G401.6 (cell line): ENCODE results near the gene GTF2H2.
"Not testable (repeated sequence)": the region's sequence is repeated elsewhere in the genome, so short reads cannot be mapped to it uniquely, and the experiment has no call there.

ENCODE experiments used
- FAIRE-seq: peaks from 2 replicates; lab custom pipeline; 2012; peaks lifted over from hg19 to GRCh38; lab: Jason Lieb, UNC

GTF2H2 gene

DNA sequence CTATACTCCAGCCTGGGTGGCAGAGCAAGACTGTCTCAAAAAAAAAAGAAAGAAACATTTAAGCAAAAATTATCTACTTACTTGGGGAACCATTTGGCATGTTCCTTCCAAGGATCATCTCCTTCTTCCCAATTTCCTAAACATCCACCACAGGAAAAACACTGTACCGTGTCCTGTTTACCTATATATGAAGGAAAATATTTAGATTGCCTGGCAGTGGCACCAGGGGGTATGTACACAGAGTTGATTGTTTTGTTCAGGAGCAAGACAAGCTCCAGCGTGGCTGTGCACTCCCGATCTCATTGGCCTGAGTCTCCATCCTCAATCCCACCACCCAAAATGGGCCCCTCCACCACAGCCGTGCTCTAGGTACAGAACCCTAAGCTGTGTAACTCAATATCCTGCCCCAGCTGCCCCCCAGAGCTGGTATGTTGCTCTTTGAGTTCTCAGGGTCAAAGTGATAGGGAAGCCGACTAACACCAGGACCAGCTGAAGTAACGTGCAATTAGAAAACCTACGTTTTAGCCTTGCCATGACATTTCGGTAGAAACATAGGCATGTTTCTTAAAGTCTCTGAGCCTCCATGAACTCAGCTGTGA lies 56.2 kb downstream of the GTF2H2 start:
- FAIRE-seq = no peak

DNA sequence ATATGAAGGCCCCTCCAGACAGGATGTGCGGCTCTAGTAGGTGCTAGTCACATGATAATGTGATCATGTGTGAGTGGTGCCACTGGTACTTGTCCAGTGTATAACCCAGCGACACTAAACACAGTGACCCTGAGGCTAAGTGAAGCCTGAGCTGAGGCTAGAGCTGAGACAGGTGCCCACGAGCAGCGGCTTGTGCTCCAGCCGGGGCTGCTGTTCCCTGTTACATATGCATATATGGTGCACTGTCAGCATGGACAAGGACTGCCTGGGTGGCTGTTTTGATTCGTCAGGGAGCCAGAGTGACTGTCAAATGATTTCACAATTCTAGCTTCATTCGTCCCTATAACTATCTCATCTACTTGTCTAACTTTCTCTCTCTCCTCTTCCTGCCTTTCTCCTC lies 60.5 kb downstream of the GTF2H2 start:
- not testable (repeated sequence) for FAIRE-seq
